Gastroesophageal sphincter (tissue), 3 donors: ENCODE results near the gene GNAI1.

Source experiments
- CTCF ChIP-seq, 4 experiments: fragments of 200-600 bp in 2 of 4; fragments of 450-650 bp in 2 of 4; sonication (generic) in 1 of 4; IDR thresholded peaks; one replicate each; pipeline ENCODE4 v1.5.1; 2017 to 2019; ENCODE audit warnings: antibody characterized with exemption in 4 of 4, mild to moderate bottlenecking in 2 of 4, moderate library complexity in 2 of 4
- EP300 ChIP-seq: sonication (generic); formaldehyde crosslinking; IDR thresholded peaks from one replicate; pipeline ENCODE4 v1.6.1; 2017; ENCODE audit warnings: antibody characterized with exemption, mild to moderate bottlenecking
- POLR2A ChIP-seq, 2 donors: fragments of 450-650 bp; IDR thresholded peaks; one replicate each; pipeline ENCODE4 v1.6.1; 2017; ENCODE audit warnings: antibody characterized with exemption in 2 of 2, mild to moderate bottlenecking in 2 of 2, moderate library complexity in 1 of 2
- POLR2AphosphoS5 ChIP-seq: sonication (generic); formaldehyde crosslinking; IDR thresholded peaks from one replicate; pipeline ENCODE4 v1.6.1; 2017; ENCODE audit warnings: antibody characterized with exemption

DNA sequence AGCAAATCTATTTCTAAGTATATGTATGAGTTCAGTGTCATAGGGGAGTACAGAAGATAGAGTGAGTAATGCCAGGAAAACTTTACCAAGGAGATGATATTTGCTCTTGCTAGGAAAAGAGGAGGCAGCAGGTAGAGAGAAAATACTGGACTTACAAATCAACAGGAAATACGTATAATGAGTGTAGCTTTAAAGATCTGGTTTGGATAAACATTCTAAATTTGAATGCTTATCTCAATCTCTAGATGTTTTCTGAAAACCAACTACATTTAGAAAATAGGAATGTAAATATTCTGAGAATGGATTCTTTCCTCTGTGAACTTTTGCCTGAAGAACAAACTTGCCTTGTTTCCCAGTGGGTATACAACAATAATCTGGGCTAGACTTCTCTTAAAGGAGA is 46.9 kb upstream of the GNAI1 start:
- TF ChIP-seq POLR2A (IDR thresholded peaks at IDR 0.05) (no peak), CTCF (IDR thresholded peaks at IDR 0.05) (no peak), EP300 (no peak), POLR2AphosphoS5 (no peak)
